AG09319 (cell line): ENCODE results near the gene LRP5.

Experiments
- DNase-seq: peaks from one replicate; pipeline ENCODE4 v3.0.0-alpha.2; 2010; ENCODE audit warnings: low read depth; ENCODE audit errors: extremely low read depth
- TF ChIP-seq, protein P1 (sequence below): IDR thresholded peaks from 2 replicates; pipeline ENCODE4 v1.5.1; 2011; ENCODE audit warnings: low read depth, mild to moderate bottlenecking, inconsistent platforms, low read length, moderate library complexity

LRP5 gene

DNA sequence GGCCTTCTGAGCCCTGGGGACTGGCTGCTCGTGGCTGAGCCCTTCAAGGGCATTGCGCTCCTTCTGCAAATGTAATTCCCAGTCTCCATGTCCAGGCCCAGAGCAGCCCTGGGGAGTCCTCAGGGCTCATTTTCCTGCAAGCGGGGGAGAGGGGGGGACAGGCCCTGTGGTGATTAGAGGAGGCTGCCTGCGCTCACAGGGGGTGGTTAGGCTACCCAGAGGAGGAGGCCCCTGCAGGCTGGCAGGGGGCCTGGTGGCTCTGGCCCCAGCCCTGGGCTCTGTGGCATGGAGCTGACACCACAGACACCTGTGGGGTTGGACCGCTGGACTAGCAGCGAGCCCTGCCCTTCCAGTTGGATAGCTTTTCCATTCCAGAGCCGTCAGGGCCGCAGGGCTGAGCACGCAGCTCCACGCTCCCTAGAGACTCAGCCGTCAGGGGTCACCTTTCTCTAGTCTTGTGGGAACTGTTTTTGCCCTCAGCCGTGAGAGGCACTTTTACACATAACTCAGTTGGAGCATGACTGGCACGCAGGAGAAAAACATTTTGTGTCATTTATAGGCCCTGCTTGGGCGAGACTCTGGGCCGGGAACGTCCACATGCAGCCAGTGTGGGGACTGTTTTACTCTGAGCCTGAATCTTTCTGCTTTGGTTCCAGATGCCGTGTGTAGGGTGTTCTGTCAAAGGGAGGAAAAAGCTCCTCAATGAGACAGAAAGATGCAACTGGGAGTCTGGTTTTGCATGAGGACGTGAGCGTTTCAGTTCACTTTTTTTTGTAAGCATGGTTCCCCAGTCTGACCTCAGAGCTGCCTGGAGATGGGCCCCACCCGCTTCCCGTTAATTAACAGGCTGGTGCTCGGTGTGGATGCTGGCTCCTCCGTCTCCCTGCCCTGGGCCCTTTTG, 58.1 kb downstream of the LRP5 start:
- TF ChIP-seq, protein P1, sequence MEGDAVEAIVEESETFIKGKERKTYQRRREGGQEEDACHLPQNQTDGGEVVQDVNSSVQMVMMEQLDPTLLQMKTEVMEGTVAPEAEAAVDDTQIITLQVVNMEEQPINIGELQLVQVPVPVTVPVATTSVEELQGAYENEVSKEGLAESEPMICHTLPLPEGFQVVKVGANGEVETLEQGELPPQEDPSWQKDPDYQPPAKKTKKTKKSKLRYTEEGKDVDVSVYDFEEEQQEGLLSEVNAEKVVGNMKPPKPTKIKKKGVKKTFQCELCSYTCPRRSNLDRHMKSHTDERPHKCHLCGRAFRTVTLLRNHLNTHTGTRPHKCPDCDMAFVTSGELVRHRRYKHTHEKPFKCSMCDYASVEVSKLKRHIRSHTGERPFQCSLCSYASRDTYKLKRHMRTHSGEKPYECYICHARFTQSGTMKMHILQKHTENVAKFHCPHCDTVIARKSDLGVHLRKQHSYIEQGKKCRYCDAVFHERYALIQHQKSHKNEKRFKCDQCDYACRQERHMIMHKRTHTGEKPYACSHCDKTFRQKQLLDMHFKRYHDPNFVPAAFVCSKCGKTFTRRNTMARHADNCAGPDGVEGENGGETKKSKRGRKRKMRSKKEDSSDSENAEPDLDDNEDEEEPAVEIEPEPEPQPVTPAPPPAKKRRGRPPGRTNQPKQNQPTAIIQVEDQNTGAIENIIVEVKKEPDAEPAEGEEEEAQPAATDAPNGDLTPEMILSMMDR: no peak
- DNase-seq: no peak

DNA sequence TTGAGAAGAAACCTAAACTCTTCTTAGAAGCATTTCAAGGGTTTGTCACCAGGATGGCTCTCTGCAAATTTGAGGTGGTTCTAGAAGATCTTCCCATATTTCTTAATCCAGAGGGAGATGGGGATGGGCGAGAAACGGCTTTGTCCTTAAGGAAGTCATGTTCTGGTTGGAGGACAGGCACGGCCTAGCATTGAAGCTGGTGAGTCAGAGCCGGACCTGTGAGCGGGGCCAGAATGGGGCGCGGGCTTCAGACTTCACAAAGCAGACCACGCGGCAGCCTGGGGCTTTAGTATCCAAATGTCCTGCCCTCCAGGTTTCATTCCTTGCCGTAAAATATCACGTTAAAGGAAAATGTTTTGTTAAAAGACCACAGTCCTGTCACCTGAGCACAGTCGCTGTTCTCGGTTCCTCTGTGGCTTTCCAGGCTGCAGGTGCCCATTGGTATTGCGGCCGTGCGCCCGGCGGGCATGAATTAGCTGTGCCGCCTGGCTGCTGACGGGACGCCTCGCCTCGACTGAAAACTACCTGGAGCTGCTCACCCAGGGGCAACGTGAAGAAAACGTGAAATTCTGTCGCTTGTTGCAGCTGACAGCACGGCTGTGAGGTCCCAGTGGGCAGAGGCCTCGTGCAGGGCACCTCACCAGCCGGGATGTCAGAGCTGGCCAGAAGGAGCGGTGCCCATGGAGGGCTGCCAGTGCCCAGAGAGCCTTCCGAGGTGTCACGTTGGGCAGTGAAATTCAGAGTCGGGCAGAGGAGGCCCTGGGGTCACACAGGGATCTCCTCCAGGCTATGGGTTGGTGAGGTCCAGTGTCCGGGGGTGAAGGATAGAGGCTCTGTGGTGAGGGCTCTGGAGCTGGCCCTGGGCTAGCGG, 59.0 kb downstream of the LRP5 start:
- DNase-seq: no peak
- TF ChIP-seq, protein P1: no peak

DNA sequence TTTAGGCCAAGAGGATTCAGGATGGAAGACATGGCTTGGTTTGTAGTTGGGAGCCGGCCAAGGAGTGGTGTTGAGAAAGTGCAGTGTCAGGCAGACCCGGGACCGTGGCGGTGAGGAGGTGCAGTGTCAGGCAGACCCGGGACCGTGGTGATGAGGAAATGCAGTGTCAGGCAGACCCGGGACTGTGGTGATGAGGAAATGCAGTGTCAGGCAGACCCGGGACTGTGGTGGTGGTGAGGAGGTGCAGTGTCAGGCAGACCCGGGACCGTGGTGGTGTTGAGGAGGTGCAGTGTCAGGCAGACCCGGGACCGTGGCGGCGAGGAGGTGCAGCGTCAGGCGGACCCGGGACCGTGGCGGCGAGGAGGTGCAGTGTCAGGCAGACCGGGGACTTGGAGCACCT, 59.7 kb downstream of the LRP5 start:
- TF ChIP-seq, protein P1: no peak
- DNase-seq: no peak

DNA sequence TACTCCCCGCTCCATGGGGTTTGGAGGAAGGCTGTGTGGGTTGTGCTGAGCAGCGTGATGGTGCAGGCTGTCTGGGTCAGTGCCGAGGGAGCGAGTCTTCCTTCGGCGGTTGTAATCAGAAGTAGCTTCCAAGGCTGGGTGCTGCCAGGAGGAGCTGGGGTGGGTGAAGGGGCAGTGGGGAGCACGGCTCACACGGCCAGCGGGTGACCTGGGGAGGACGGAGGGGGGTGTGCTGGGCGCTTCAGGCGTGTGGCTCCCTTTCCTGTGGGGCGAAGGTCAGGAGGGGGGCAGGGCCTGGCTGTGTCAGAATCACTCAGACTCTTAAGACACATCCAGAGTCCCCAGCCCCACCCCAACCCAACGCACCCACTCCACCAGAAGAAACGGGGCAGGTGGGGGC, 60.2 kb downstream of the LRP5 start:
- no peak for DNase-seq
- TF ChIP-seq, protein P1: no peak

DNA sequence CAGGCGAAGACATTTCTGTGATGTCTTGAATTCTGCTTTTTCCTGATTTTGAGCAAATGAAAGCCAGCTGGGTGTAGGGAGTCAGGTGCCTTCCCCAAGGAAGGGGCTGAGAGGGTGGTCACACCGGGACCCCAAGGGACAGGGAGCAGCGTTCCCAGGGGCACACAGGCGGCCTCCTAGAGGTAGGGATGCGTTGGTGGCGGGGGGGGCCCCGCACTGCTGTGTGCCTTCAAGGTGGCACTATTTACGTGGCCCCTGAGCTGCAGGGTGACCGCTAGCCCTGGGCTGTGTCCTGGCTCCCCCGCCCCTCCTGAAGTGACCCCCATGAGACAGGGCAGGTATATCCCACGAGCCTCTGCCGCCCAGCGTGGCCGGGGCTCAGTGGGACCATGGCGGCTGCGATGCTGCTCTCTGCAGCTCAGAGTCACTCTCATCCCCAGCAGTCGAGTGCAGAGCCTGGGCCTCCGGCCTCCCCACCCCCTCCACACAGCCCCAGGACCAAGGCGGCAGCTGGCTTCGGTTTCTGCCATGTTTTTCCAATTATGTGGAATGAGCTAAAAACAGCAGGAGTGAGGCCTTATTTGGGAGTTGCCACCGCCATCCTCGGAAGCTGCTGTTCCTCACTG, 60.9 kb downstream of the LRP5 start:
- peak; percentile 69 for DNase-seq
- TF ChIP-seq, protein P1: no peak

DNA sequence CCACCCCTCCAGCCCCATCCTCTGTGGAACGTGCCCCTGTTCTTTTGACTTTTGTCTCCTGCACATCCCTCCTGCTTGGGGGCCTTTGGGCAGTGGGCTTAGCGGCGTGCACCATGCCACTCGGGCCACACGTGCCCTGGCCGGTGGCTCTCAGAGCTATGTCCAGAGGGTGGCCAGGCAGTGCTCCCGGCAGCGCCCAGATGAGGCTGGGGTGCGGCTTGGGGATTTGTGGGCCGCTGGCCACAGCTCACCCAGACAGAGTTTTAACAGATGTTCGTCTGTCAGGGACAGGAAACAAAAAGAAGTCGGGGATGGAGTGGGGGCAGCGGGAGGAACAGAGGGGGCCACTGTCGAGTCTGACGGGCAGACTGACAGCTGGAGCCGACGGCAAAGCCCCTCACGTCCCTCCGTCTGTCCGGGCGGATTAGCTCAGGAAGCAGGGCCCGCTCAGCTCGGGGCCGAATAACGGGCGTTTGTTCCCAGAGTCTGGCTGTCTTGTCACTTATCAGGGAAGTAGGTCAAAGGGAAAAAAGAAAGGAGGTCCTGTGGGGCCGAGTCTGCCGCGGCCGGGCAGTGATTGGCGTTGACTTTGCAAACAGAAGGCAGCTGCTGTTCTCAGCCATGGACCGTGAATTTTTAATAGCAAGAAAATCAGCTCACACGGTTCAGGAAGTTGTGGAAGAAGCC, 61.6 kb downstream of the LRP5 start:
- no peak for DNase-seq
- TF ChIP-seq, protein P1: no peak
